ENCODE measurements around the gene PAK6. TPM values are rescaled to one million over a fixed set of nuclear protein-coding genes. Genes with fewer than 3 reads are reported as not detected.

The PAK6 gene
- total and polyA plus RNA-seq, 9 of the 15 experiments (the other 6 are each of a cell fraction or from before 2014, with no cell fraction given) = 0.03 to 0.74 (median 0.16) TPM; not detected in 2

GRCh38 chr15:40255033-40255432 is 16.2 kb downstream of the PAK6 start (continued):
- no peak for TF ChIP-seq RERE (CRISPR knock-in tag; IDR thresholded peaks at IDR 0.05; ENCODE audit: borderline replicate concordance)
- no peak for TF ChIP-seq ZNF274 (IDR thresholded peaks at IDR 0.05; ENCODE audit: borderline replicate concordance, low read depth, low read length)
- no peak for TF ChIP-seq SRF (CRISPR knock-in tag; IDR thresholded peaks at IDR 0.05)
- no peak for TF ChIP-seq ADNP (tag; IDR thresholded peaks at IDR 0.05)

Data from K562 (cell line).